ENCODE results near the gene AK8.

DNA sequence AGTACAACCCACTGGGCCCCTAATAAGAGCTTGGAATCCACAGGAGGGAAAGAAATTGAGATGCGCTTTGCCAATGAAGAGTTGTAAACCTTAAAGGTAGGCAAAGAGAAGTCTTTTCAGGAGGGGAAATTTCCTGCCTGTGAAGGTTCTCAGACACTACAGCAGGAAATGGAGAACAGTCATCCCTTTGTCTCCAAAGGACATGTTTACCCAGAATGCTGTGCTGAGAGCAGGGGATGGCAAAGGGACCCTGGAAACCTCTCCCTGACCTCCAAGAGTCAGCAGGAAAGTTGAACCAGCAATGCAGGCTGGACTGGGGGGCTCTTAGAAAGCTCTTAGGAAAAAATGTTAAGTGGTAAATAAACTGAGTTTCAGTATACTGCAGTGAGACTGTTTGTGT, 103.2 kb downstream of the AK8 start:
- TF ChIP-seq, protein P1, sequence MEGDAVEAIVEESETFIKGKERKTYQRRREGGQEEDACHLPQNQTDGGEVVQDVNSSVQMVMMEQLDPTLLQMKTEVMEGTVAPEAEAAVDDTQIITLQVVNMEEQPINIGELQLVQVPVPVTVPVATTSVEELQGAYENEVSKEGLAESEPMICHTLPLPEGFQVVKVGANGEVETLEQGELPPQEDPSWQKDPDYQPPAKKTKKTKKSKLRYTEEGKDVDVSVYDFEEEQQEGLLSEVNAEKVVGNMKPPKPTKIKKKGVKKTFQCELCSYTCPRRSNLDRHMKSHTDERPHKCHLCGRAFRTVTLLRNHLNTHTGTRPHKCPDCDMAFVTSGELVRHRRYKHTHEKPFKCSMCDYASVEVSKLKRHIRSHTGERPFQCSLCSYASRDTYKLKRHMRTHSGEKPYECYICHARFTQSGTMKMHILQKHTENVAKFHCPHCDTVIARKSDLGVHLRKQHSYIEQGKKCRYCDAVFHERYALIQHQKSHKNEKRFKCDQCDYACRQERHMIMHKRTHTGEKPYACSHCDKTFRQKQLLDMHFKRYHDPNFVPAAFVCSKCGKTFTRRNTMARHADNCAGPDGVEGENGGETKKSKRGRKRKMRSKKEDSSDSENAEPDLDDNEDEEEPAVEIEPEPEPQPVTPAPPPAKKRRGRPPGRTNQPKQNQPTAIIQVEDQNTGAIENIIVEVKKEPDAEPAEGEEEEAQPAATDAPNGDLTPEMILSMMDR (IDR thresholded peaks at IDR 0.05; ENCODE audit: low read depth, low read length): no peak
- TF ChIP-seq EZH2phosphoT487 (IDR thresholded peaks at IDR 0.05; ENCODE audit: low read depth): no peak

Data from OCI-LY3 (cell line).